DOHH2 (cell line): ENCODE measurements around the gene TRPM8.

Source experiments
- H3F3A ChIP-seq: fragments of 200-600 bp; sonication (generic), shearing (Covaris generic); 2 replicates; pipeline ENCODE4 v1.6.0; 2016; ENCODE audit warnings: antibody characterized with exemption, mild to moderate bottlenecking; ENCODE audit not compliant: control insufficient read depth, insufficient read depth
- H3K27ac ChIP-seq: fragments of 200-600 bp; sonication (generic); 2 replicates; pipeline ENCODE4 v1.5.1; 2014; ENCODE audit warnings: low read depth, mild to moderate bottlenecking, low read length, moderate library complexity
- H3K27me3 ChIP-seq: fragments of 200-600 bp; sonication (generic); 2 replicates; pipeline ENCODE4 v1.6.1; 2014; ENCODE audit warnings: mild to moderate bottlenecking, low read length, mixed read lengths; ENCODE audit not compliant: control insufficient read depth
- H3K36me3 ChIP-seq: fragments of 200-600 bp; sonication (generic); 2 replicates; pipeline ENCODE4 v1.6.1; 2014; ENCODE audit warnings: mild to moderate bottlenecking, low read length, moderate library complexity, mixed read lengths; ENCODE audit not compliant: control insufficient read depth
- H3K4me1 ChIP-seq: fragments of 200-600 bp; sonication (generic); 2 replicates; pipeline ENCODE4 v1.6.1; 2014; ENCODE audit warnings: mild to moderate bottlenecking, low read length, mixed read lengths; ENCODE audit not compliant: control insufficient read depth
- H3K4me2 ChIP-seq: fragments of 200-600 bp; sonication (generic); 2 replicates; pipeline ENCODE4 v1.6.0; 2014; ENCODE audit warnings: mild to moderate bottlenecking, low read length, moderate library complexity
- H3K4me3 ChIP-seq: fragments of 200-600 bp; sonication (generic); 2 replicates; pipeline ENCODE4 v1.5.1; 2014; ENCODE audit warnings: mild to moderate bottlenecking, low read length, mixed read lengths
- H3K79me2 ChIP-seq: fragments of 200-600 bp; sonication (generic); 2 replicates; pipeline ENCODE4 v1.6.1; 2014; ENCODE audit warnings: mild to moderate bottlenecking, low read length, mixed read lengths; ENCODE audit not compliant: control insufficient read depth
- H3K9me2 ChIP-seq: fragments of 200-600 bp; sonication (generic); replicated peaks from 2 replicates; pipeline ENCODE4 v1.6.1; 2014; ENCODE audit warnings: mild to moderate bottlenecking, low read length, mixed read lengths; ENCODE audit not compliant: control insufficient read depth
- H3K9me3 ChIP-seq: fragments of 200-600 bp; sonication (generic); 2 replicates; pipeline ENCODE4 v1.6.1; 2014; ENCODE audit warnings: antibody characterized with exemption, low read length, mixed read lengths; ENCODE audit not compliant: control insufficient read depth, insufficient read depth
- H4K20me1 ChIP-seq: fragments of 200-600 bp; sonication (generic); 2 replicates; pipeline ENCODE4 v1.6.0; 2014; ENCODE audit warnings: low read depth, mild to moderate bottlenecking, antibody characterized with exemption, low read length, moderate library complexity; ENCODE audit not compliant: control insufficient read depth, insufficient read depth
- CTCF ChIP-seq: fragments of 200-600 bp; sonication (generic); IDR thresholded peaks from one replicate; pipeline ENCODE4 v1.5.1; 2014; ENCODE audit warnings: antibody characterized with exemption, mild to moderate bottlenecking, low read depth, low read length; ENCODE audit not compliant: poor library complexity, severe bottlenecking
- EZH2phosphoT487 ChIP-seq: fragments of 200-600 bp; sonication (generic); IDR thresholded peaks from 2 replicates; pipeline ENCODE4 v1.6.1; 2017; ENCODE audit warnings: borderline replicate concordance, mild to moderate bottlenecking, antibody characterized with exemption, low read length, moderate library complexity, mixed read lengths

TRPM8 gene

GRCh38 chr2:234060236-234060635, 143.1 kb downstream of the TRPM8 start:
- no peak for TF ChIP-seq EZH2phosphoT487
- no peak for TF ChIP-seq CTCF
- Histone ChIP-seq H3K4me2 (no peak overlapping the region), H3K4me3 (no peak overlapping the region)

GRCh38 chr2:234061624-234062257, 144.6 kb downstream of the TRPM8 start:
- H3K27ac ChIP-seq: no peak overlapping the region
- H3K4me3 ChIP-seq: no peak overlapping the region
- TF ChIP-seq EZH2phosphoT487 (no peak), CTCF (no peak)

More at GRCh38 chr2:234060236-234060635, 143.1 kb downstream of the TRPM8 start:
- no peaks in the 10 kb centered on the region for H3K79me2 ChIP-seq
- H4K20me1 ChIP-seq: no peaks in the 10 kb centered on the region
- no peaks in the 10 kb centered on the region for H3K36me3 ChIP-seq
- no peak overlapping the region for H3K27ac ChIP-seq
- H3K4me1 ChIP-seq: no peaks in the 10 kb centered on the region
- no peaks in the 10 kb centered on the region for H3K9me2 ChIP-seq
- H3K9me3 ChIP-seq: no peaks in the 10 kb centered on the region
- peaks cover 5% of the 10 kb centered on the region for H3K27me3 ChIP-seq
- no peaks in the 10 kb centered on the region for H3F3A ChIP-seq

GRCh38 chr2:234066587-234066986, 149.4 kb downstream of the TRPM8 start:
- Histone ChIP-seq H3K27ac (no peak overlapping the region), H3K4me2 (no peak overlapping the region), H3K36me3 (no peaks in the 10 kb centered on the region), H3F3A (no peaks in the 10 kb centered on the region), H3K4me1 (no peaks in the 10 kb centered on the region), H3K79me2 (no peaks in the 10 kb centered on the region), H3K4me3 (no peak overlapping the region), H4K20me1 (no peaks in the 10 kb centered on the region), H3K9me2 (no peaks in the 10 kb centered on the region), H3K9me3 (no peaks in the 10 kb centered on the region), H3K27me3 (peaks cover 5% of the 10 kb centered on the region; the same call in 1 of the 2 replicates)
- TF ChIP-seq CTCF: no peak

More at GRCh38 chr2:234061624-234062257, 144.6 kb downstream of the TRPM8 start:
- Histone ChIP-seq H3K27me3 (peaks cover 5% of the 10 kb centered on the region), H3K36me3 (no peaks in the 10 kb centered on the region), H3K4me1 (no peaks in the 10 kb centered on the region), H3K4me2 (no peak overlapping the region), H3K9me2 (no peaks in the 10 kb centered on the region), H4K20me1 (no peaks in the 10 kb centered on the region), H3K9me3 (no peaks in the 10 kb centered on the region), H3K79me2 (no peaks in the 10 kb centered on the region), H3F3A (no peaks in the 10 kb centered on the region)
